GM18507 (cell line): Measurements from ENCODE around the gene NCEH1.
"Not testable (repeated sequence)": the region's sequence is repeated elsewhere in the genome, so short reads cannot be mapped to it uniquely, and the experiment has no call there.

Experiments
- DNase-seq: peaks from one replicate; pipeline ENCODE4 v3.0.0; 2011; ENCODE audit warnings: low read depth; ENCODE audit not compliant: insufficient read length; ENCODE audit errors: extremely low spot score
- FAIRE-seq: peaks from 2 replicates; lab custom pipeline; 2011; peaks lifted over from hg19 to GRCh38; lab: Jason Lieb, UNC

The NCEH1 gene

DNA sequence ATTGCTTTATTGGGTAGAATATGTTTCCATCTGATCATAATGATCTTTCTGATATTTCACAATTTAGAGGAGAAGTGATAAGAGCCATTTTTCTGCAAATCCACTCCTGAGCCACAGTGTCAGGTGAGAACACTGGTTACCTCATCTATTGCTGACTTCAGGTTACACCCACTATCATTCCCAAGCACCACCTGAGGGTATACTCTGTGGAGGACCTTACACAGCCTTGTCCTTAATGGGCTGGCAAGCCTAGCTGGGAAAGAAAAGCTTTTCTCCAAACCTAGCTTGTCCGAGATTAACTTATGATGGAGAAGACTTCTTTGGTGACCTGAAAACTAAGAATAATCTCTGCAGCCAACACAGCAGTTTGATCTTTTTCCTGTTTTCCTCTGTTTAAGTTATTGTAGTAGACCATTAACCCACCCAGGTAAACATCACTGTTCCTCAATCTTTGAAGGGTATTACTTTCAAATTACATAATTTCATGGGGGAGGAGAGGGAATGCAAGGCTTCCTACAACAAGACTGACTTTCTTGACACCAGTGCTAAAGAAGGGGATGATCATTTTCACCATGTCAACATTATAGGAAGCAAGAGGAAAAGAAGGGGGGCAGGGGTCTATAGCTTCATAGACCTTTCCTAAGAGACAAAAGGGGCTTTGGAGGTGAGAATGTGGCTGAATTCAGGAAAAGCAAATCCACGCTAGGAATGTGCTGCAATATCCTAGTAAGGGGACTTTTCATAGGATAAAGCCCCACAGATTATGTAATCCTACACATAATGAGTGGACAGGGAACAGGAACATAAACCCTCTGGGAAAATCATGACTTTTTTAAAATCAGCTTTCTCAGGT lies 1.7 kb downstream of the NCEH1 start:
- FAIRE-seq = no peak

GRCh38 chr3:172707967-172708366 lies 2.9 kb downstream of the NCEH1 start:
- no peak for FAIRE-seq
- DNase-seq = no peak

More for the DNA sequence above, 1.7 kb downstream of the NCEH1 start:
- DNase-seq = no peak

GRCh38 chr3:172707030-172707429 lies 3.8 kb downstream of the NCEH1 start:
- DNase-seq = no peak
- no peak for FAIRE-seq

- FAIRE-seq (no peak), DNase-seq (no peak)
Measured at GRCh38 chr3:172705170-172705569, 5.7 kb downstream of the NCEH1 start.

DNA sequence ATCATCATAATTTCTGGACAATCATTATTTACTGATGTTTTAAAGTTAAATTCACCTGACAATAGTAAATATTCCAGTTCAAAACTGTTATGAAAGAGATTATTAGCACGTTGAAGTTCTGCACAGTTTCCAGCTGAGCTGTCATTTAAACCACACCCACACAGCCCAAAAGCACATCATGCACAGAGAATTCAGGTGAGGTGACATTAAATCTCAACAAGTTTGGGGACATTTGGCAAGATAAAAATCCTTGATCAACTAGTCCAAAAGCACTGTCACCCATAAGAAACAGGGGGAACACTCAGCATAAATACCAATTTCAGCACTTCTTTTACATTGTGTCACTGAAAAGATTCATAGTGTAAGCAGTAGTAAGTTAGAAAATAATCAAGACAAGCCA lies 6.9 kb downstream of the NCEH1 start:
- DNase-seq (no peak), FAIRE-seq (no peak)

GRCh38 chr3:172702731-172703130 lies 8.1 kb downstream of the NCEH1 start:
- not testable (repeated sequence) for DNase-seq, FAIRE-seq

DNA sequence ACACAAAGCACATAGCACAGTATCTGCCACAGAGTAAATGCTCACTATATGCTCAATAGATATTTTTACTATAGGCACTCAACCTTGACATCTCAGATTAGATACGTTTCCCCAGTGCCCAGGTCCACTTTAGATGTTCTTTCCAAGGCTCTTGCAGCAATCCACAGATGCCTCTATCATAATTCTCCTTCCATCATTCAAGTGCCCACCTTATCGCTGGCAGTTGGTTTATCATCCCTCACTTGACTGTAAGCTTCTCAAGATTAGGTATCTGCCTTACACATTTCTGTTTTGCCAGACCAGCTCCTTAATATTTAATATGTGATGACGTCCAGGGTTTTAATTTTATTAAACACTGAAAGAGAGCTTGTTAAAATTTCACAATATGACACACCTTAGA lies 8.6 kb downstream of the NCEH1 start:
- FAIRE-seq (no peak), DNase-seq (no peak)

DNA sequence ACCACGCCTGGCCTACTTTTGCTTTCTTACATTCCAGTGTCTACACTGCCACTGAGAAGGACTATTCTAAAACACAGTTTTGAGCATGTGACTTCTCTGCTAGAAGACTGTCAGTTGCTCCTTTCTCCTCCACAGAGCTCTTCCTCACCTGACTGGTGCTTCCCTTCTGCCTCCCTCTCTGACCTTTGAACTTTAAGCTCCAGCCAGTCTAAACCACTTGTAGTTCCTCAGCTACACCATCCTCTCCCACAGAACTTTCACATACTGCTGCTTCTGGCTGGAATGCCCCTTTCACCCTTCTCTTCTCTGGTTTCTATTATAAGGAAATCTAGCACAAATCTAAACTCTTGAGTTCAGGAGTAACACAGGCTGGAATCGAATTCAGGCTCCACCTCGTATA lies 9.1 kb downstream of the NCEH1 start:
- DNase-seq (no peak), FAIRE-seq (no peak)

- DNase-seq = no peak
- FAIRE-seq = no peak
Measured at GRCh38 chr3:172700936-172701455, 9.9 kb downstream of the NCEH1 start.

- no peak for FAIRE-seq
- DNase-seq = no peak
Measured at GRCh38 chr3:172700256-172700655, 10.6 kb downstream of the NCEH1 start.

DNA sequence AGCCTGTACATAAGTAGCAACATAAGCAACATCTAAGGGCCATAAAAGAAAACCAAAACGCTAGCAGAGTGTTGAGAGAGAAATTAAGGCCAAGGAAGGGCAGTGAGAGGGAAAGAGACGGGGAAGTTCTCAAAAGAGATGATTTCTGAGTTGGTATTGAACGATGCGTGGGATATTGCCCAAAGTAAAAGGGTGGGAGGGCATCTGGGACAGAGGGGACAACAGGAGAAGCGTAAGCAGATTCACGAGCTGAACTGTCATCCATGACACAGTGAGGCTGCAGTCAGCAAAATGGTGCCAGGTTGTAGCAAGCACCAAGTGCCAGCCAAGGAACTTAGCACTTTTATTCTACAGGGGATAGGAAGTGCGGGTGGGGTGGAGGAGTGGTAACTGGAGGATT lies 11.8 kb downstream of the NCEH1 start:
- no peak for FAIRE-seq
- no peak for DNase-seq

DNA sequence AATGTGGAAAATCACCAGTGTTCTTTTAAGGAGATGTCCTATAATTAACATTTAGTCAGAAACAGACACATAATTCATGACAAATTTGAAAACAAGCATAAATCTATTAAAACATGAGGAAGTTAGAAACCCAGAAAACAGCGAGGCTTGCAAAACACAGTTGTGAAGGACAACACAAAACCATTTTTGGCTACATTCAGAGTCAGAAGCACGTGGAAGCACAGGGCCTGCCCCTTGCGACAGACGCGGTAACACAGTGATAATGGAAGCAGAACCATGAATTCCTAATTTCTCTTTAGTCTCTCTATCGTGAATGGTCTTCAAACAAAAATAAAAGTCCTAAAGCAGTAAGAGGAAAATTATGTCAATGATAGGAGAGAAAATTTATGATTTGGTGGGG lies 12.2 kb downstream of the NCEH1 start:
- FAIRE-seq = no peak
- DNase-seq = no peak

DNA sequence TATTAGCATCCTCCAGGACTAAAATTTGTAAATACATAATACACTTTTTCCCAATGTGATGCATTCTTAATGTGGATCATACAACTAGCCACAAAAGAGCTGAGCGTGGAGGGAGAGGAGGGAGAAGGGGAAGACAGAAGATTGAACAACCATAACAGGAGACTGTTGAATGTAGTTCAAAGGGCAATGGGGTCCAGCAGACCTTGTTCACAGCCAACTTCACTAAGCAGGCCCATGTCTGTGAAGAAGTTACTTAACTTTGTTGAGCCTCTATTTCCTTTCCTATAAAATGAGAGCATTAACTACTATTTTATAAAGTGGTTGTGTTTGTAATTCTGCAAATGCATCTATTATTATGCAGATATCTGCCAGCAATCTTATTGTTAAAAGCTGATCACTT lies 13.3 kb downstream of the NCEH1 start:
- DNase-seq (no peak), FAIRE-seq (no peak)

- FAIRE-seq (no peak), DNase-seq (no peak)
Measured at GRCh38 chr3:172696357-172696756, 14.5 kb downstream of the NCEH1 start.

DNA sequence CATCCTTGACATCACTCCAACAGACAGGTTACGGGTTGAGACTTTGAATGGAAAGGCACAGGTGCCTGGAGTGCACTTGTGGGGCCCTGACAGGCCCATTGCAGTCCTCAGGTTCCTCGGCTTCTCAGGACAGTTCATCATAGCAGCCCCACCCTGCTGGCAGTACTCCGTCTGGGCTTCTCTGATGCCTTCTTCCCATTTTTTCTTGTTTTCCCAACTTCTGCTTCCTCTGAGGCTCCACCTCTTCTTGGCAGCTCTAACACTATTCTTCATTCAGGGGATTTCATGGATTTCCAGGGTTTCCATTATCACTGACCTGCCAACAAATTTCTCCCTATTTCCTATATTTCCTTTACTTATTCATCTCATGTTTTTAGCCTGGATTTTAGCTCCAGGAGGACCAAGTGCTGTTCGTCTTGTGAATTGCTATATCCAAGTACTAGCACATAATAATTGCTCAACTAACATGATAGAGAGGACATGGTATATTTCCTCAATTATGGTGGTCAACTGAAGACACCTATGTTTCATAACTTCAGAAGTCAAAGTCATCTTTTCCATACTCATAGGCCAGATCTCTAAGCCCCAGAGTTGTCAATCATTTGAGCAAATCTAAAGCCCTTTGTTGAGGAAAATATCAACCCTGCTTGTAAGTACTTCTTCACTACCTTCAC lies 16.2 kb downstream of the NCEH1 start:
- no peak for FAIRE-seq
- no peak for DNase-seq

DNA sequence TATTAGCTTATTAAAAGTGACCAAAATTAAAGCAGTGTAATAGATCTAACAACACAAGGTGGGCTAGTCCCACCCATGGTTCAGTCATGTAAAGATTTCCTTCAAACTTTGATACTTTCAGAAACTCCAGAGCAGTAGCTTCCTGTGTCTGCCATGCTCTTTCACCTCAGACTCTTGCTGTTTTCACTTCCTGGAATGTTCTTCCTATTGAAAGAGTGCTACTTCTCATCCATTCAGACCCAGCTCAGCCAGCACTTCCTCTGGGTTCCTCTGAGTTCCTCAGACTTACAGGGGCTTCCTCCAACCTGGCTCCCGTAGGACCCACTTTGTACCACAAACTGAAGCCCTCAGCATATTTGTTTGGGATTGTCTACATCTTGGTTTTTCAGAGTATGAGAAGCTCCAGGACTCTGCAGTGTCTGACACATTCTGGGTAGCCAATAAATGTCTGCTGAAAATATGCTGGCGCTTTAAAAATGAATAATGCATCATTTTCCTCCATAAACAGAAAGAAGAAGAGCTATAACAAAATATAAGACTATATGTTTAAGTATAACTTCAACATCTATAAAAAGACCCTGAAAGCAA lies 18.0 kb downstream of the NCEH1 start:
- peak; percentile 82 for FAIRE-seq
- DNase-seq = no peak

- DNase-seq = no peak
- no peak for FAIRE-seq
Measured at GRCh38 chr3:172690936-172691335, 19.9 kb downstream of the NCEH1 start.

GRCh38 chr3:172688588-172688987 lies 22.3 kb downstream of the NCEH1 start:
- DNase-seq = no peak
- FAIRE-seq = no peak

GRCh38 chr3:172687501-172687900 lies 23.4 kb downstream of the NCEH1 start:
- FAIRE-seq (no peak), DNase-seq (no peak)
